ENCODE data around the gene STAC3. TPM values are rescaled to one million over a fixed set of nuclear protein-coding genes. Genes with fewer than 3 reads are reported as not detected.

STAC3 gene
- total RNA-seq, 1 donor from 2014 or later = not detected

DNA sequence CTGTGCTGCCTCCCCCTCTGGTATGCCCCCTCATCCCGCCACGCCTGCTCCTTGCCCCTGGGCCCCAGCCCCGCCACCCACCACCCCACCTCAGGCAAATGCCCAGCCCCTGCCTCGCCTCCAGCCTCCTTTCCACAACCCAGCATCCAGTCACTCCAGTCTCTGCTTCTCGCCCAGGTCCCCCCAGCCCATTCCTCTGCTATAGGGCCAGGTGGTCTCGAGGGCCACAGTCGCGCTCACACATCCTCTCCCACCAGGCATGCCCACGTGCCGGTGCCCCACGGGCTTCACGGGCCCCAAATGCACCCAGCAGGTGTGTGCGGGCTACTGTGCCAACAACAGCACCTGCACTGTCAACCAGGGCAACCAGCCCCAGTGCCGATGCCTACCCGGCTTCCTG lies 40.5 kb downstream of the STAC3 start:
- DNase-seq = no peak

DNA sequence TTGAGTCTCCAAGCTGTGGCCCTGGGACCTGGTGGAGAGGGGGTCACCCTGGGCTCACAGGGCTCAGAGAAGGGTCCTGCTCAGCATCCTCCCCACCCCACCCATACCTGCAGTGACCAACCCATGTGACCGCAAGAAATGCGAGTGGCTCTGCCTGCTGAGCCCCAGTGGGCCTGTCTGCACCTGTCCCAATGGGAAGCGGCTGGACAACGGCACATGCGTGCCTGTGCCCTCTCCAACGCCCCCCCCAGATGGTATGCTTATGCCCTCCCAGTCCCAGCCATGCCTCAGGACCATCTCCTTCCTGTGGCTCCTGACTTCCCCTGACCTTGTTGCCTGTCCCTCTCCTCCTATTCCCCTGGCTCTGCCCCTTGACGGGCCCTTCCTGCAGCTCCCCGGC lies 41.1 kb downstream of the STAC3 start:
- no peak for DNase-seq

DNA sequence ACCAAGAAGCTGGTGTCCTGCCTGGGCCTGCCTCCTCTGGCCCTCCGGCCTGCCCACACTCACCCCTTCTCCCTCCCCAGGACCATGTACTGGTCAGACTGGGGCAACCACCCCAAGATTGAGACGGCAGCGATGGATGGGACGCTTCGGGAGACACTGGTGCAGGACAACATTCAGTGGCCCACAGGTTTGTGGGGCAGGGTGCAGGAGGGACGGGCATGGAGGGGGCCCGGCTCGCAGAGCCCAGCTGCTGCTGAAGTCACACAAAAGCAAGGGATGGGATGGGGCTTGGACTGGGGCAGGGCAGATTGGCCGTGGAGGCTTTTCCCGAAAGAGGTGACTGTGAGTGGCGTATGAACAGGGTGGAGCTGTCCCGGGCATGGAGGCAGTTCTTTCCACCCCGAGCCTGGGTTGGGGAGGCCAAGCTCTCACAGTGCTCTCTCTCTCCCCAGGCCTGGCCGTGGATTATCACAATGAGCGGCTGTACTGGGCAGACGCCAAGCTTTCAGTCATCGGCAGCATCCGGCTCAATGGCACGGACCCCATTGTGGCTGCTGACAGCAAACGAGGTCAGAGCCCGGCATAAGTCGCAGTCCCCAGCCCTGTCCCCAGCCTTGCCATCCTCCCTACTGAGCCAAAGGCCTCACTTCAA lies 42.2 kb downstream of the STAC3 start:
- peak; percentile 56 for DNase-seq

DNA sequence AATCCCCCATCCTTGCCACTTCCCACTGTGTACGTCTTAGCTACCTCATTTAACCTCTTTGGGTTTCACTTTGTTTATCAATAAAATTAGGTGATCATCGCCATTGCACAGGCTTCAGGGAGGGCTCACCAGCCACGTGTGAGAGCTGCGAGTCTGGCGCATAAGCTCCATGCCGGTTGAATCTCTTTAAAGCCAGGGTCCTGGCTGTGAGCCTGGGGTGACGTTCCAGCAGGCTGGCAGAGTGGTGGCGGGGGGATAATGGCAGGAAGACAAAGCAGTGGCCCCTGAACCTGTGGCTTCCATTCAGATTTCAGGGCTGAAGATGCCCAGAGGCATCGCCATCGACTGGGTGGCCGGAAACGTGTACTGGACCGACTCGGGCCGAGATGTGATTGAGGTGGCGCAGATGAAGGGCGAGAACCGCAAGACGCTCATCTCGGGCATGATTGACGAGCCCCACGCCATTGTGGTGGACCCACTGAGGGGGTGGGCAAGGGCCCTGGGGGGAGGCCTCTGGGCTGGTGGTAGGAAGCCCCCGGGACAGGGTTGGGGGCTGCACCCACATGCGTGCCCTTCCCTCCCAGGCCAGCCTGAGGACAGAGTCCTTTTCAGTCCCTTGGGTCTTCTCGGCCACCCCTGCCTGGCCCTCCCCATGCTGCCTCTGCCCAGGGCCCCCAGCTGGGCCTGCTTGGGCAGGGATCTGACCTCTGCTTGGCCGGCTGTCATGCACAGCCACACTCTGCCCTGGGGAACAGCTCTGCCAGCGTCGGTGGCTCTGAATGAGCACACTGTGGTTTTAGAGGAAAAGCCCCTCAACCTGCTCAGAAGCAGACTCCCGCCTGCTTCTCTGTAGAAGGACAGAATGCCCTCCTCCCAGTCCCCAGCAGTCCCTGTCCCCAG lies 43.0 kb downstream of the STAC3 start:
- no peak for DNase-seq

DNA sequence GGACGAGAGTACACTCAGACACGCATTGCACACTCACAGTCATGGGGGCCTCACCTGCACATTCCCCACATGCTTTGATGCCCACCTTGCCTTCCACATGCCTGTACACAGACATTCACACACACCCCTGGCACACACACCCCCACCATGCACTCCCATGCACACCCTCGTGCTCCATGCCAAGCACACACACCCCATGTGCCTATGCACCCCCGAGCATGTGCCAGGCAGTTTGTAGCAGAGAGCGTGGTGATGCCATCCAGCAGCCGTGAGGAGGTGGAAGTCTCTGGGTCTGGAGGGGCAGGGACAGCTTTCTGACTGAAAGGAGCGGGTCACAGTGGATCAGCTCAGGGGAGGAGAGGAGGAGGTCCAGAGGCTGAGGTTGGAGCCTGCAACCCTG lies 45.1 kb downstream of the STAC3 start:
- DNase-seq = no peak

DNA sequence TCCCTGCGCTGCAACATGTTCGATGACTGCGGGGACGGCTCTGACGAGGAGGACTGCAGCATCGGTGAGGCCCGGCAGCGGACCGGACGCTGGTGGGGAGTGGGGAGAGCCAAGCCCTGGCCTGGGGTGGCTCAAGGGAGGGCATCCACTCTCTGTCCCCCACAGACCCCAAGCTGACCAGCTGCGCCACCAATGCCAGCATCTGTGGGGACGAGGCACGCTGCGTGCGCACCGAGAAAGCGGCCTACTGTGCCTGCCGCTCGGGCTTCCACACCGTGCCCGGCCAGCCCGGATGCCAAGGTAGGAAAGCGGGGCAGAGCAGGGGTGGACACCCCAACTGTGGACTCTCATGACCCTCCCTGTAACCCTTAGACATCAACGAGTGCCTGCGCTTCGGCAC lies 45.8 kb downstream of the STAC3 start:
- no peak for DNase-seq

DNA sequence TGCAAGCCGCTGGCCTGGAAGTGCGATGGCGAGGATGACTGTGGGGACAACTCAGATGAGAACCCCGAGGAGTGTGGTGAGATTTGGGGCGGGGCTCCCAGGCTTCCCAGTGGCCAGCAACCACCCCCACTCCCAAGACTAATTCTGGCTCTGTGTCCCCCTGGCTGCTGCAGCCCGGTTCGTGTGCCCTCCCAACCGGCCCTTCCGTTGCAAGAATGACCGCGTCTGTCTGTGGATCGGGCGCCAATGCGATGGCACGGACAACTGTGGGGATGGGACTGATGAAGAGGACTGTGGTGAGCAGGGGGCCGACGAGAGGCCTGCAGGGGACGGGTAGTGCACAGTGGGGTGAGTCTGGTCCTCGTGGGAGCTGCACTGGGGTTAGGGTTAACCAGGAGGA lies 46.5 kb downstream of the STAC3 start:
- no peak for DNase-seq

DNA sequence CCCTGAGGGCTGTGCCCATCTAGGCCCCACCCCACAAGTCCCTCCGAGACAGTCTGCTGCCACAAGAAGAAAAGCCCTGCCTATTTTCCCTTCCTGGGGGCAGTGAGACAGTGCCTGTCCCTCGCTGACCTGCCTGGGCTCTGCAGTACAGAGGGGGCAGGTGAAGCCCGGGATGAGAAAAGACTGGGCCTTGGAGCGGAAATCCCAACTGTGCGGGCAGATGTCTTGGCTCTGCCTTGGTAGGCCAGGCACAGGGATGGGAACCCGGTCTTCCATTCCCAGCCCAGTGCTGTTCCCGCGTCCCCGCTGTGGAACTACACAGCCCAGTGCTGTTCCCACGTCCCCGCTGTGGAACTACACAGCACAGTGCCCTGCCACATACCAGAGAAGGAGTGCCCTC lies 47.2 kb downstream of the STAC3 start:
- DNase-seq = no peak

DNA sequence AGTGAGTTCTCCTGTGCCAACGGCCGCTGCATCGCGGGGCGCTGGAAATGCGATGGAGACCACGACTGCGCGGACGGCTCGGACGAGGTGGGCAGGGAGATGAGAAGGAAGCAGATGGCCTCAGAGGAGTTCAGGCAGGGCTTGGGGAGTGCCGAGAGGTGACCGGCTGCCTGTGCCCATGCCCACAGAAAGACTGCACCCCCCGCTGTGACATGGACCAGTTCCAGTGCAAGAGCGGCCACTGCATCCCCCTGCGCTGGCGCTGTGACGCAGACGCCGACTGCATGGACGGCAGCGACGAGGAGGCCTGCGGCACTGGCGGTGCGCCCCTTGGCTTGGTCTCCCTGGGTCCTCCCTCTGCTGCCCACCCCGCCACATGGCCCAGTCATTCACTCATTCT lies 47.8 kb downstream of the STAC3 start:
- no peak for DNase-seq

DNA sequence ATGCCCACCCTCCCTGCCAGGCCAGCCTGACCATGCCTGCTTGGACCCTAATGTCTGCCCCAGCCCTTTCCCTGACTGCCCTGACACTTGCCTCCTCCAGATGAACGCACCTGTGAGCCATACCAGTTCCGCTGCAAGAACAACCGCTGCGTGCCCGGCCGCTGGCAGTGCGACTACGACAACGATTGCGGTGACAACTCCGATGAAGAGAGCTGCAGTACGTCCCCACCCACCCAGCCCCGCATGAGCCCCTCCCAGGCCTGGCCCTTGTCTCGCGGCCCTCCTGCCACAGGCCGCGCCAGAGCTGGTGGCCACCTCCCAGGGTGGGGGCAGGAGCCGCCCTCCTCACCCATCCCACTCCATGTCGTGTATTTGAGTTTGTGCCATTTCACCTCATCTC lies 48.7 kb downstream of the STAC3 start:
- DNase-seq = no peak

DNA sequence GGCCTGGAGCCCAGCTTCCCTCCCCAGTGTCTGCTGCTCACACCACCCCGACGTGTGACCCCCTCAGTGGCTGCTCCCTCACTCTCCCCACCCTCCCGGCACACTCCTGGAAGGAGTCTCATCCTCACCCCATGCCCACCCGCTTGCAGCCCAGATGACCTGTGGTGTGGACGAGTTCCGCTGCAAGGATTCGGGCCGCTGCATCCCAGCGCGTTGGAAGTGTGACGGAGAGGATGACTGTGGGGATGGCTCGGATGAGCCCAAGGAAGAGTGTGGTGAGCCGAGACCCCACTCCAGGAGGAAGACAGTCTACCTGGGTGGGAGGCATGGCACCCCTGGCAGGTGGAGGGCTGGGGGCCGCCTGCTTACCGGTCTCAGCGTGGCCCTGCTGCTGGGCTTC lies 49.4 kb downstream of the STAC3 start:
- DNase-seq = no peak

DNA sequence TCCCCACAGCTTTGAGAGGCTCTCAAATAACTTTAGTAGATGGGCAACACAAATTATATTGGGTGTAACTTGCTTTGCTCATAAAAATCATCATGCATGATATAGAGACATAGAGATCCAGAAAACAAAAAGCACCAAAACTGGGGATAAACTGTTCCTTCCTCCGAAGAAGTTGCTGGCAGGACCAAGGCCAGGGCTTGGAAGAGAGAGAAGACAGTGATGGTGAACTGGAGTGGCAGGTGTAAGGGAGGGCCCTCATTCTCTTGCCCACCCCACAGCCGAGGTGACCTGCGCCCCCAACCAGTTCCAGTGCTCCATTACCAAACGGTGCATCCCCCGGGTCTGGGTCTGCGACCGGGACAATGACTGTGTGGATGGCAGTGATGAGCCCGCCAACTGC lies 49.8 kb downstream of the STAC3 start:
- no peak for DNase-seq

DNA sequence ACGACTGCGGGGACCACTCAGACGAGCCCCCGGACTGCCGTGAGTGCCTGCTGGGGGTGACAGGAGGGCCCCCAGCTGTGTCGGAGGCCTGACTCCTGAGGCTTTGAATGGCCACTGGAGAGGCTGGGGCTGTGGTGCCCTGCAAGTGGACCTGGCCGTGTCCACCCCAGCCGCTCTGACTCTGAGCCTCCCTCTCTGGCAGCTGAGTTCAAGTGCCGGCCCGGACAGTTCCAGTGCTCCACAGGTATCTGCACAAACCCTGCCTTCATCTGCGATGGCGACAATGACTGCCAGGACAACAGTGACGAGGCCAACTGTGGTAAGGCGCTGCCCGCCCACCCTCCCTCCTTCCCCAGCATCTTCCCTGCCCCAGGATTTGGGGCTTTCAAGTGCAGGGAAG lies 50.5 kb downstream of the STAC3 start:
- DNase-seq = no peak

DNA sequence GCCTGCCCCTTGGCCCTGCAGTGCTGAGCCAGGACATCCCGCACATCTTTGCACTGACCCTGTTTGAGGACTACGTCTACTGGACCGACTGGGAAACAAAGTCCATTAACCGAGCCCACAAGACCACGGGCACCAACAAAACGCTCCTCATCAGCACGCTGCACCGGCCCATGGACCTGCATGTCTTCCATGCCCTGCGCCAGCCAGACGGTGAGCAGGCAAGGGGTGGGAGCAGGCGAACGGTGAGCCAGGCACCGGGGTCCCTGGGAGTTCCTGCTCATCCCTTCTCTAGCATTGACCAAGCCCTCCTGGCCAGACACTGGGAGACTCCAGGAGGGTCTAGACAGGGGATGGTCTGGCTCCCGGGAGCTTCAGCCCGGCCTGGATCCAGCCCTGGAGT lies 51.8 kb downstream of the STAC3 start:
- DNase-seq = no peak

DNA sequence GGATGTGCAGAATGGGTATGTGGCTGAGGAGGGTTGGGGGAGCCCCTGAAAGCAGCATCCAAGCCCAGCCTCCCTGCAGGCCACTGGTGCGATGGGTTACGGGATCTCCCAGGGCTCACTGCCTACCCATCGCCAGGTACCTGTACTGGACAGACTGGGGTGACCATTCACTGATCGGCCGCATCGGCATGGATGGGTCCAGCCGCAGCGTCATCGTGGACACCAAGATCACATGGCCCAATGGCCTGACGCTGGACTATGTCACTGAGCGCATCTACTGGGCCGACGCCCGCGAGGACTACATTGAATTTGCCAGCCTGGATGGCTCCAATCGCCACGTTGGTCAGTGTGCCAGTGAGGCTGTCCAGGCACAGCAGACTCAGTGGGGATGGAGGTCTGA lies 52.7 kb downstream of the STAC3 start:
- DNase-seq = no peak

DNA sequence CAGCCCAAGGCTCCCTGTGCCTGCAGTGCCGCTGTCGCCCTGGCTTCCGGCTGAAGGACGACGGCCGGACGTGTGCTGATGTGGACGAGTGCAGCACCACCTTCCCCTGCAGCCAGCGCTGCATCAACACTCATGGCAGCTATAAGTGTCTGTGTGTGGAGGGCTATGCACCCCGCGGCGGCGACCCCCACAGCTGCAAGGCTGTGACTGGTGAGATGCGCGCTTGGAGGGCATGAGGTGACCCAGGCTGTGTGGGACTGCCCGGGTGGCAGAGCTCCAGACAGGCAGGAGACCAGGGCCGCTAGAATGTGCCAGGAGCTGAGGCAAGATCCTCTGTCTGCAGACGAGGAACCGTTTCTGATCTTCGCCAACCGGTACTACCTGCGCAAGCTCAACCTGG lies 54.0 kb downstream of the STAC3 start:
- no peak for DNase-seq

DNA sequence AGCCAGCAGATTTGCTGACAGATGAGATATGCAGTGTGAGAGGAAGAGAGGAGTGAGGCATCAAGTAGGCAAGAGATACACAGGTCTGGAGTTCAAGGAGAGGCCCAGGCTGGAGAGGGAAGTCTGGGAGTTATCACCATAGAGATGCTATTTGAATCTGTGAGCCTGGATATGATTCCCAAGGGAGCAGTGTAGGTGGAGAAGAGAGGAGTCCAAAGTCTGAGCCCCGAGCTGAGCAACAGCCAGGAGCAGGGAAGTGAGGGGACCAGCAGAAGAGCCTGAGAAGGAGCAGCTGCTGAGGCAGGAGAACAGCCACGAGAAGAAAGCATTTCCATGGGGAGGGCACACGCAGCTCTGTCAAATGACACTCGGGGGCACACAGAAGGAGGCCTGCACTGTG lies 54.5 kb downstream of the STAC3 start:
- no peak for DNase-seq

DNA sequence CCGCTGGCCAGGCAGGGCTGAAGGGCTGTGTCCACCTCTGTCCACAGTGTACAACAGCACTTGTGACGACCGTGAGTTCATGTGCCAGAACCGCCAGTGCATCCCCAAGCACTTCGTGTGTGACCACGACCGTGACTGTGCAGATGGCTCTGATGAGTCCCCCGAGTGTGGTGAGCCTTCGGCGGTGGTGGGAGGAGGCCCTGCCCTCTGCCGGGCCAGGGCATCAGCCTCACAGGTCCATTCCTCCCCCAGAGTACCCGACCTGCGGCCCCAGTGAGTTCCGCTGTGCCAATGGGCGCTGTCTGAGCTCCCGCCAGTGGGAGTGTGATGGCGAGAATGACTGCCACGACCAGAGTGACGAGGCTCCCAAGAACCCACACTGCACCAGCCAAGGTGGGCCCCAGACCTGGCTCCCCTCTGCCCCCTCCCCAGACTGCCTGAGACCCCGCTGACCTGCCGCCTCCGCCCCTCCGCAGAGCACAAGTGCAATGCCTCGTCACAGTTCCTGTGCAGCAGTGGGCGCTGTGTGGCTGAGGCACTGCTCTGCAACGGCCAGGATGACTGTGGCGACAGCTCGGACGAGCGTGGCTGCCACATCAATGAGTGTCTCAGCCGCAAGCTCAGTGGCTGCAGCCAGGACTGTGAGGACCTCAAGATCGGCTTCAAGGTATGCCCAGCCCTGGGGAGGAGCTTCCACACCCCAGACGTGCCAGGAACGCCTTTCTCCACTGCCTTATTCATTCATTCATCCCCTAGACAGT lies 55.2 kb downstream of the STAC3 start:
- DNase-seq = no peak

DNA sequence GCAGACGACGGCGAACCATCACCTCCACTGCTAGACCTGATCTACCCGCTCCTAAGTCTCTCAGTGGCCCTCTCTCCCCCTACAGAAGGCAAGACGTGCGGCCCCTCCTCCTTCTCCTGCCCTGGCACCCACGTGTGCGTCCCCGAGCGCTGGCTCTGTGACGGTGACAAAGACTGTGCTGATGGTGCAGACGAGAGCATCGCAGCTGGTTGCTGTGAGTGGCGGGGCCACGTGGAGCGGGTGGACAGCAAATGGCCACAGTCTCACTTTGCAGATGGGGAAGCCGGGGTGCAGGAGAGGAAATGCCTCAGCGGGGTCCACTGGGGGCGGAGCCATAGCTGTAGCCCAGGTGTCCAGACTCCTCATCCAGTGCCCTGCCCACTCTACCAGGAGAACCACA lies 55.8 kb downstream of the STAC3 start:
- DNase-seq = no peak

DNA sequence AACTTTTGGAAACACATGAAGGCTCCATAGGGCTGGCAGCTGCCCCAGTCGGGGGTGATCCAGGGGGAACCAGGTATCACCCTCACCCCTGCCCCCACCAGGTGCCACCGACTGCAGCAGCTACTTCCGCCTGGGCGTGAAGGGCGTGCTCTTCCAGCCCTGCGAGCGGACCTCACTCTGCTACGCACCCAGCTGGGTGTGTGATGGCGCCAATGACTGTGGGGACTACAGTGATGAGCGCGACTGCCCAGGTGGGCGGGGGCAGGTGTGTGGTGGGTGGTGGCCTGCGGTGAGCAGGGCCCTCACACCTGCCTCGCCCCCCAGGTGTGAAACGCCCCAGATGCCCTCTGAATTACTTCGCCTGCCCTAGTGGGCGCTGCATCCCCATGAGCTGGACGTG lies 56.7 kb downstream of the STAC3 start:
- DNase-seq = no peak

DNA sequence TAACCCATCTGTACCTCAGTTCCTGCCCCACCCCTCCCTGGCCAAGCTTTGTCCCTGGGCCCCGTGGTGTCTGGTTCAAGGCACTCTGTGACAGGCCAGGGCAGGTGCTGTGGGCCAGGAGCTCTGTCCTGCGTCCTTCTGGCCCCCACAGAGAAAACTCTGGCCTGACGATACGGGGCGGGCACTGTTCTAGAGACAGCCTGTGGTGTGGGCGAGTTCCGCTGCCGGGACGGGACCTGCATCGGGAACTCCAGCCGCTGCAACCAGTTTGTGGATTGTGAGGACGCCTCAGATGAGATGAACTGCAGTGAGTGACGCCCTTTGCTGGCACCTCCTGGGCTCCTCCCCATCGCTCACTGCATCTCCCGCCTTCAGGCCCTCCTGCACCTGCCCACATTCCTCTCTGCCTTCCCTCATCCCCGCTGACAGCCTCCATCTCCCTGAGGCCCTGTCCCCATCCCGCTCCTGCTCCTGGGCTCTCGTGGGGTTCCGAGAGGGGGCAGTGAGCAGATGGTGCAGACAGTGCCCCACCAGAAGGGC lies 57.2 kb downstream of the STAC3 start:
- no peak for DNase-seq

Measured in dermis blood vessel endothelial cell (primary cell).